Tracheal epithelial cell (primary cell): ENCODE results near the gene MPC1. TPM values are rescaled to one million over a fixed set of nuclear protein-coding genes. Genes with fewer than 3 reads are reported as not detected.

Experiments used
- total RNA-seq: library from RNA; depleted of rRNA; stranded (reverse); fragments of >200 nt; gene quantifications from 2 replicates; pipeline ENCODE4 v1.2.1, GENCODE V29; 2014

Gene MPC1
- 16.4 and 23.2 TPM in 2 replicates for total RNA-seq

GRCh38 chr6:166382933-166383801 lies at the start of gene MPC1:
Gene MPC1, minus strand, starts transcription at chr6:166382940. Its CDS starts 64 bp downstream, at chr6:166382876.

GRCh38 chr6:166342349-166343149 lies 40.2 kb downstream of the MPC1 start, which contains the start of gene SFT2D1:
Gene SFT2D1, minus strand, starts transcription at chr6:166342545. Its CDS starts 64 bp downstream, at chr6:166342481.

Other genes starting within 250 kb of the MPC1 start
- gene TBXT, start 215.1 kb downstream of the MPC1 start, total RNA-seq: not detected in 2 replicates
- gene PRR18, start 74.5 kb downstream of the MPC1 start, total RNA-seq: under 0.01 TPM in 1 of 2 replicates, not detected in the other
- gene SFT2D1, start 40.4 kb downstream of the MPC1 start, total RNA-seq: 36.0 and 54.0 TPM in 2 replicates
- 0.21 and 0.72 TPM in 2 replicates for gene RAMACL, start 203.7 kb upstream of the MPC1 start, total RNA-seq
- 23.9 and 26.2 TPM in 2 replicates for gene RPS6KA2, start 244.3 kb upstream of the MPC1 start, total RNA-seq